DMS79 (cell line): Measurements from ENCODE around the gene FRS3.
"Not testable (repeated sequence)": the region's sequence is repeated elsewhere in the genome, so short reads cannot be mapped to it uniquely, and the experiment has no call there.

ENCODE experiments used
- DNase-seq: peaks from one replicate; lab custom pipeline; 2025; lab: John Stamatoyannopoulos, UW

FRS3 gene

GRCh38 chr6:41769376-41769775, 10.3 kb downstream of the FRS3 start:
- no peak for DNase-seq

- no peak for DNase-seq
These were observed 11.0 kb downstream of the FRS3 start for GRCh38 chr6:41768545-41769308.

- DNase-seq: no peak
These were observed 12.4 kb downstream of the FRS3 start for GRCh38 chr6:41767112-41767833.

- not testable (repeated sequence) for DNase-seq
These were observed 13.5 kb downstream of the FRS3 start for GRCh38 chr6:41766043-41766664.

GRCh38 chr6:41763470-41763869, 16.2 kb downstream of the FRS3 start:
- no peak for DNase-seq

- DNase-seq: no peak
These were observed 19.7 kb downstream of the FRS3 start for GRCh38 chr6:41759905-41760579.

- DNase-seq: no peak
These were observed 20.4 kb downstream of the FRS3 start for GRCh38 chr6:41759106-41759904.

GRCh38 chr6:41758641-41759035, 21.1 kb downstream of the FRS3 start:
- DNase-seq: no peak

- DNase-seq: no peak
These were observed 21.6 kb downstream of the FRS3 start for GRCh38 chr6:41757931-41758640.

- no peak for DNase-seq
These were observed 22.4 kb downstream of the FRS3 start for GRCh38 chr6:41757271-41757670.

- no peak for DNase-seq
These were observed 23.3 kb downstream of the FRS3 start for GRCh38 chr6:41756354-41756753.

- DNase-seq: no peak
These were observed 23.8 kb downstream of the FRS3 start for GRCh38 chr6:41755895-41756294.

GRCh38 chr6:41750374-41750773, 29.3 kb downstream of the FRS3 start:
- DNase-seq: no peak

GRCh38 chr6:41748542-41748941, 31.2 kb downstream of the FRS3 start:
- DNase-seq: no peak

- DNase-seq: no peak
These were observed 31.6 kb downstream of the FRS3 start for GRCh38 chr6:41748102-41748477.

- no peak for DNase-seq
These were observed 32.2 kb downstream of the FRS3 start, which contains the start of gene PGC for GRCh38 chr6:41747256-41748101. PGC (minus strand) TSS chr6:41747397; CDS start chr6:41747334, 63 bp downstream.

GRCh38 chr6:41746107-41746506, 33.6 kb downstream of the FRS3 start:
- no peak for DNase-seq

- no peak for DNase-seq
These were observed 35.4 kb downstream of the FRS3 start for GRCh38 chr6:41744236-41744787.

GRCh38 chr6:41743406-41744235, 36.1 kb downstream of the FRS3 start:
- DNase-seq: no peak
